ENCODE data around the gene MRPL48.

DNA sequence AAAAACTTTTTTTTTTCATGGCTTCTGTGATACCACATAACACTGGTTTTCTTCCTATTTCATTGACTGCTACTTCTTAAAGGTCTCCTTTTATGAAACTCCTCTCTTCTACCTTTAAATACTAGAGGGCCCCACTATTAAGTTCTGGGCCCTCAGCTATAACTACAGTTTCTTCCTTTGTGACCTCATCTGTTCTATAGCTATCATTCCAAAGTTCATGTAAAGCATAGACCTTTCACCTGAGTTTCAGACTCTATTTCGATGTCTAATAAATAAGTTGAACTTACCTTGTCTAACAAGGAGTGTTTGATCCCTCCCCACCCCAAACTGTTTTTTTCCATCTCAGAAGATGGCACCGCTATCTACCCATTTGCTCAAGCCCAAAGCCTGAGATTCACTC is 124.4 kb downstream of the MRPL48 start:
- TF ChIP-seq, protein P1, sequence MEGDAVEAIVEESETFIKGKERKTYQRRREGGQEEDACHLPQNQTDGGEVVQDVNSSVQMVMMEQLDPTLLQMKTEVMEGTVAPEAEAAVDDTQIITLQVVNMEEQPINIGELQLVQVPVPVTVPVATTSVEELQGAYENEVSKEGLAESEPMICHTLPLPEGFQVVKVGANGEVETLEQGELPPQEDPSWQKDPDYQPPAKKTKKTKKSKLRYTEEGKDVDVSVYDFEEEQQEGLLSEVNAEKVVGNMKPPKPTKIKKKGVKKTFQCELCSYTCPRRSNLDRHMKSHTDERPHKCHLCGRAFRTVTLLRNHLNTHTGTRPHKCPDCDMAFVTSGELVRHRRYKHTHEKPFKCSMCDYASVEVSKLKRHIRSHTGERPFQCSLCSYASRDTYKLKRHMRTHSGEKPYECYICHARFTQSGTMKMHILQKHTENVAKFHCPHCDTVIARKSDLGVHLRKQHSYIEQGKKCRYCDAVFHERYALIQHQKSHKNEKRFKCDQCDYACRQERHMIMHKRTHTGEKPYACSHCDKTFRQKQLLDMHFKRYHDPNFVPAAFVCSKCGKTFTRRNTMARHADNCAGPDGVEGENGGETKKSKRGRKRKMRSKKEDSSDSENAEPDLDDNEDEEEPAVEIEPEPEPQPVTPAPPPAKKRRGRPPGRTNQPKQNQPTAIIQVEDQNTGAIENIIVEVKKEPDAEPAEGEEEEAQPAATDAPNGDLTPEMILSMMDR (IDR thresholded peaks at IDR 0.05), result no peak
- no peak for TF ChIP-seq EP300 (IDR thresholded peaks at IDR 0.05)
- TF ChIP-seq POLR2A (IDR thresholded peaks at IDR 0.05), result no peak
